Duodenal mucosa (tissue), 2 donors: Measurements from ENCODE around the gene HYAL1.
"Not testable (repeated sequence)": the region's sequence is repeated elsewhere in the genome, so short reads cannot be mapped to it uniquely, and the experiment has no call there.

Source experiments
- H3K27ac ChIP-seq: one replicate; pipeline ENCODE4 v1.7.0; 2013; ENCODE audit warnings: low read depth, low read length
- H3K27me3 ChIP-seq, 2 donors: one replicate each; pipeline ENCODE4 v1.7.0; 2013; ENCODE audit warnings: low read length in 2 of 2, control low read depth in 1 of 2; ENCODE audit not compliant: insufficient read depth in 2 of 2, control insufficient read depth in 1 of 2
- H3K36me3 ChIP-seq, 2 donors: one replicate each; pipeline ENCODE4 v1.7.0; 2013; ENCODE audit warnings: low read length in 2 of 2, control low read depth in 1 of 2; ENCODE audit not compliant: insufficient read depth in 2 of 2, control insufficient read depth in 1 of 2
- H3K4me1 ChIP-seq, 2 donors: one replicate each; pipeline ENCODE4 v1.7.0; 2013; ENCODE audit warnings: low read length in 2 of 2, control low read depth in 1 of 2; ENCODE audit not compliant: insufficient read depth in 2 of 2, control insufficient read depth in 1 of 2
- H3K4me3 ChIP-seq, 2 donors: one replicate each; pipeline ENCODE4 v1.7.0; 2013; ENCODE audit warnings: low read length in 2 of 2, low read depth in 1 of 2
- H3K9ac ChIP-seq, 2 donors: one replicate each; pipeline ENCODE4 v1.7.0; 2013; ENCODE audit warnings: low read length in 2 of 2, low read depth in 1 of 2
- H3K9me3 ChIP-seq, 2 donors: one replicate each; pipeline ENCODE4 v1.7.0; 2013; ENCODE audit warnings: low read length in 2 of 2, control low read depth in 1 of 2; ENCODE audit not compliant: control insufficient read depth in 1 of 2

Gene HYAL1

GRCh38 chr3:50287262-50287661 is 16.1 kb downstream of the HYAL1 start:
- H3K27ac ChIP-seq, result no peak overlapping the region
- no peak overlapping the region for H3K9ac ChIP-seq
- no peak overlapping the region for H3K4me3 ChIP-seq
- peaks cover 34 to 43% of the 10 kb centered on the region in 2 donors for H3K36me3 ChIP-seq
- peaks cover 15 to 20% of the 10 kb centered on the region in 2 donors for H3K4me1 ChIP-seq
- no peaks in the 10 kb centered on the region for H3K9me3 ChIP-seq
- H3K27me3 ChIP-seq, result no peaks in the 10 kb centered on the region

DNA sequence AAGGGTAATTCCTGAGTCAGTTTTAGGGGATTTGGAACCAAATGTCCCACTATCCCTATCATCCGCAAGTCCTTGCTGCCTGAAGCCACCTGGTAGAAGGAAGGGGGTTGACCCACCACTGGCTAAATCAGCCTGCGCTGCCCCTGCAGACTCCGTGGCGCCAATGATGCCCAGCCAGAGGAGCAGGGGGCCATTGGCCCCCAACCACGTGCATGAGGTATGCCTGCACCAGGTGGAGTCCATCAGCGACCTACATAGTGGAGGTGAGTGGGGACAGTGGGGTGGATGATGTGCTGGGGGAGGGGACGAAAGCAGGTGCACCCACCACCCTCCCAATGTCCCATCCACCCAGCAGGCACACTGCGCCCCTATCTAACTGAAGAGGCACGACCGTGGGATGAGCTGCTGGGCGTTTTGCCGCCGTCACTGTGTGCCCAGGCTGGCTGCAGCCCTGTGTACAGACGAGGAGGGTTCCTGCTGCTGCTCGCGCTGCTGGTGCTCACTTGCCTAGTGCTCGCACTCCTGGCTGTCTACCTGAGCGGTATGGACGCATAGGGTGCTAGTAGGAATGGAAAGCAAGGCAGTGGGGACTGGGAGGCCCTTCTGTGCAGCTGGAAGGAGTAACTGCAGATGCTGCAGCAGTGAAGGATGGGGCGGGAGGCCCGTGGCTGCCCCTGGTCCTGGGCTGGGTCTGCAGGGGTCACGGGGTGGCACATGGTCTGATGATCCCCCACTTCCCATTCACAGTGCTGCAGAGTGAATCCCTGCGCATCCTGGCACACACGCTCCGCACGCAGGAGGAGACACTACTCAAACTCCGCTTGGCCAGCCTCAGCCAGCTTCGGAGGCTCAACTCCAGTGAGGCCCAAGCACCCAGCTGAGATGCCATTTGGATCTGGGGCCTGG is 16.8 kb downstream of the HYAL1 start:
- Histone ChIP-seq H3K4me1 (peaks cover 13 to 16% of the 10 kb centered on the region in 2 donors), H3K4me3 (no peak overlapping the region)

GRCh38 chr3:50284121-50284520 is 19.3 kb downstream of the HYAL1 start:
- not testable (repeated sequence) for H3K27ac ChIP-seq, H3K4me1 ChIP-seq, H3K9me3 ChIP-seq, H3K27me3 ChIP-seq, H3K4me3 ChIP-seq, H3K9ac ChIP-seq
- peaks cover 21 to 27% of the 10 kb centered on the region in 2 donors for H3K36me3 ChIP-seq

More for the DNA sequence above, 16.8 kb downstream of the HYAL1 start:
- Histone ChIP-seq H3K9me3 (no peaks in the 10 kb centered on the region), H3K9ac (no peak overlapping the region), H3K36me3 (peaks cover 34 to 43% of the 10 kb centered on the region in 2 donors), H3K27ac (no peak overlapping the region), H3K27me3 (no peaks in the 10 kb centered on the region)

DNA sequence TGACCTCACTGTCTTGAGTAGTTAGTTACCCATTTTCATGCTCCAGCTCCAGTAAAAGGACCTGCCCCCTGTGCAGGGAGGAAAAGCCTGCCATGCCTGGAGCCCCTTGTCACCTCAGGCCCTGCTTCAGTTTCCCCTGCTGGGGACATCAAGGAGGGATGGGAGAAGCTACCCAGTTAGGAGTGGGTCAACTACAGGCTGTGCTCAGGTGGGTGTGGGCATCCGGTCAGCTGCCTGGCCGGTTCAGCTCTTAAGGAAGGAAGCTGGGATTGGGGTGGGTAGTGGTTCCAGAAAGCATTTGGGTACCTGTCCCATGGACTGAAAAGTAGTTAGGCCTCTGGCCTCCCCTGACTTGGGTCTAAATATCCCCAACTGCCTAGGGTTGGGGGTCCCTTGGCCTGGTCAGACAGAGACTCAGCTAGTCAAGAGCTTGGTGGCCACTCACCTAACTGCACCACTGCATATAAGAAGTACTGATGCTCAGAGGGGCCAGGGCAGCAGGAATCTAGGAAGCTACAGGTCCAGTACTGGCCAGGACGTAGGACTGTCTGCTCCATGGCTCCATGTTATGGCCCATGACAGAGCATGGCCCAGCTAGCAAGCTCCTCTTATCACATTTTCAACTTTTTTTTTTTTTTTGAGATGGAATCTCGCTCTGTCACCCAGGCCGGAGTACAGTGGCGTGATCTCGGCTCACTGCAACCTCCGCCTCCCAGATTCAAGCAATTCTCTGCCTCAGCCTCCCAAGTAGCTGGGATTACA is 23.9 kb downstream of the HYAL1 start:
- no peak overlapping the region for H3K27ac ChIP-seq
- peaks cover 2 to 6% of the 10 kb centered on the region in 2 donors for H3K27me3 ChIP-seq
- H3K9me3 ChIP-seq, result no peaks in the 10 kb centered on the region
- peaks cover 0 to 8% of the 10 kb centered on the region in 2 donors for H3K36me3 ChIP-seq
- peaks cover 0 to 2% of the 10 kb centered on the region in 2 donors for H3K4me1 ChIP-seq
- no peak overlapping the region for H3K4me3 ChIP-seq
- no peak overlapping the region for H3K9ac ChIP-seq

- Histone ChIP-seq H3K27me3 (peaks cover 4 to 6% of the 10 kb centered on the region in 2 donors), H3K36me3 (peaks cover 0 to 8% of the 10 kb centered on the region in 2 donors), H3K9ac (no peak within 1 kb of the TSS), H3K27ac (no peak within 1 kb of the TSS), H3K4me1 (peaks cover 4 to 8% of the 10 kb centered on the region in 2 donors), H3K9me3 (no peaks in the 10 kb centered on the region), H3K4me3 (no peak within 1 kb of the TSS)
Observed at GRCh38 chr3:50278880-50279224, 24.5 kb downstream of the HYAL1 start, which contains the start of gene LSMEM2. LSMEM2 (plus strand) TSS chr3:50279087; CDS start chr3:50279114, 27 bp downstream.

DNA sequence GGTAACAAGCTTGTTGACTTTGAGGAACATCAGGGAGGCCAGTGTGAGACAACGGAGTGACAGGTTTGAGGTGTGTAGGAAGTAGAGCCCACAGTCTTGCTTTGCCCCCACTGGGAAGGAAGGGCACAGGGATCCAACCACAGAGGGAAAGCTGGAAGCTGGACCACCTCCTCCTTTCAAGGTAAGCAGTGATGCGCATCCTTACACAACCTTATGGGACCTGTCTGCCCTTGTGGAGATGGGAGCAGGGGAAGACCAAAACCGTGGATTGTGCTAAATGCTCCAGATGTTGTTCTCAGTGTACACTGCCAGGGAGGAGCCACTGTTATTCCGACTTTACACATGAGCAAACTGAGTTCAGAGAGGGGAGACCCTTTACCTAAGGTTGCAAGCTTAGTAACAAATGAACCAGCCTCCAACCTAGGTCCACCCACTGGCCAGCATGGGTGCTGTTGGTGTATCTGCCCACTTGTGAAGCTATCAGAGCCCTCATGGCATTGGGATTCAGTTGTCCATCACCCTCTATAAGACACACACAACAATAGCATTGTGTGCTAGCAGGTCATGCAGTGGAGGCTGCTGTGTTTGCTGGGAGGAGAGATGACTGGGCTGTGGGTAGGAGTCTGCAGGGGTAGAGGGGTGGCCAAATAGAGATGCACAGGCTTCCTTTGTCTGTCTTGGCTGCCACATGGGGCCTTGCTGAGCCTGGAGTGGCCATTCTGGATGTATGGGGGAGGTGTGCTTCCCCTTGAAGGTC is 25.1 kb downstream of the HYAL1 start:
- Histone ChIP-seq H3K27ac (no peak overlapping the region), H3K4me3 (no peak overlapping the region), H3K36me3 (peaks cover 0 to 8% of the 10 kb centered on the region in 2 donors), H3K9ac (no peak overlapping the region), H3K4me1 (peaks cover 7 to 13% of the 10 kb centered on the region in 2 donors), H3K9me3 (no peaks in the 10 kb centered on the region), H3K27me3 (peaks cover 4 to 6% of the 10 kb centered on the region in 2 donors)

DNA sequence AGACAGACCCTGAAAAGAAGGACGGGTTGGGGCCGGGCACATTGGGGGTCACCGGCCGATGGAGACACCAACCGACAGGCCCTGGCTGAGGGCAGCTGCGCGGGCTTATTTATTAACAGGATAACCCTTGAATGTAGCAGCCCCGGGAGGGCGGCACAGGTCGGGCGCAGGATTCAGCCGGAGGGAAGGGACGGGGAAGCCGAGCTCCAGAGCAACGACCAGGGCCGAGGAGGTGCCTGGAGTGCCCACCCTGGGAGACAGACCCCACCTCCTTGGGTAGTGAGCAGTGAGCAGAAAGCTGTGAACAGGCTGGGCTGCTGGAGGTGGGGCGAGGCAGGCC is 26.6 kb downstream of the HYAL1 start:
- H3K4me1 ChIP-seq, result peaks cover 14 to 22% of the 10 kb centered on the region in 2 donors
- no peak overlapping the region for H3K27ac ChIP-seq
- H3K27me3 ChIP-seq, result peaks cover 4 to 6% of the 10 kb centered on the region in 2 donors
- no peak overlapping the region for H3K4me3 ChIP-seq
- peaks cover 0 to 8% of the 10 kb centered on the region in 2 donors for H3K36me3 ChIP-seq
- H3K9ac ChIP-seq, result no peak overlapping the region
- H3K9me3 ChIP-seq, result no peaks in the 10 kb centered on the region

GRCh38 chr3:50275996-50276761 is 27.2 kb downstream of the HYAL1 start:
- no peak overlapping the region for H3K27ac ChIP-seq
- H3K36me3 ChIP-seq, result peaks cover 0 to 8% of the 10 kb centered on the region in 2 donors
- H3K4me3 ChIP-seq, result no peak overlapping the region
- H3K4me1 ChIP-seq, result peaks cover 20 to 28% of the 10 kb centered on the region in 2 donors
- no peak overlapping the region for H3K9ac ChIP-seq
- H3K27me3 ChIP-seq, result peaks cover 4 to 6% of the 10 kb centered on the region in 2 donors
- no peaks in the 10 kb centered on the region for H3K9me3 ChIP-seq

GRCh38 chr3:50275141-50275995 is 28.0 kb downstream of the HYAL1 start:
- Histone ChIP-seq H3K27ac (no peak overlapping the region), H3K4me3 (no peak overlapping the region), H3K27me3 (peaks cover 4 to 6% of the 10 kb centered on the region in 2 donors), H3K9ac (no peak overlapping the region), H3K36me3 (peaks cover 0 to 8% of the 10 kb centered on the region in 2 donors), H3K9me3 (no peaks in the 10 kb centered on the region), H3K4me1 (peaks cover 28 to 36% of the 10 kb centered on the region in 2 donors)
